ENCODE measurements around the gene DEFB124.
"Not testable (repeated sequence)": the region's sequence is repeated elsewhere in the genome, so short reads cannot be mapped to it uniquely, and the experiment has no call there.

The DEFB124 gene

DNA sequence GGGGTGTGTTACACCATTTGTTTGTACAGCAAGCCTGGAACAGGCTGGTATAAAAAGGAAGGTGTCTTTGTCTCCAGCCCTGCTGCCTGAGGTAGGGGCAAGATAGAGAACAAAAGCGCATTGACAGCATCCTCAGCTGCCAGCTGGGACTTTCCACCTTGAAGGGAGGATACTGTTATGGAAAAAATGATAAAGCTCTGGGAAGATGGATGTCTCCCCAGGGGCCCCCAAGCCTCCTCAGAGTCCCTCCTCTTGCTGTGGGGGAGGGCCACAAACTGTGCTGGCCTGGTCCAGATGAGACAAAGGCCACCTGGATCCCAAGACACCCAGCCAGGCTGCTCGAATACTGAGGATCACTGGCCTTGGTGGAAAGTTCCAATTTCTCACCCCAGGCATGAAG, 13.2 kb upstream of the DEFB124 start:
- DNase-seq (ENCODE audit: low spot score), result no peak

DNA sequence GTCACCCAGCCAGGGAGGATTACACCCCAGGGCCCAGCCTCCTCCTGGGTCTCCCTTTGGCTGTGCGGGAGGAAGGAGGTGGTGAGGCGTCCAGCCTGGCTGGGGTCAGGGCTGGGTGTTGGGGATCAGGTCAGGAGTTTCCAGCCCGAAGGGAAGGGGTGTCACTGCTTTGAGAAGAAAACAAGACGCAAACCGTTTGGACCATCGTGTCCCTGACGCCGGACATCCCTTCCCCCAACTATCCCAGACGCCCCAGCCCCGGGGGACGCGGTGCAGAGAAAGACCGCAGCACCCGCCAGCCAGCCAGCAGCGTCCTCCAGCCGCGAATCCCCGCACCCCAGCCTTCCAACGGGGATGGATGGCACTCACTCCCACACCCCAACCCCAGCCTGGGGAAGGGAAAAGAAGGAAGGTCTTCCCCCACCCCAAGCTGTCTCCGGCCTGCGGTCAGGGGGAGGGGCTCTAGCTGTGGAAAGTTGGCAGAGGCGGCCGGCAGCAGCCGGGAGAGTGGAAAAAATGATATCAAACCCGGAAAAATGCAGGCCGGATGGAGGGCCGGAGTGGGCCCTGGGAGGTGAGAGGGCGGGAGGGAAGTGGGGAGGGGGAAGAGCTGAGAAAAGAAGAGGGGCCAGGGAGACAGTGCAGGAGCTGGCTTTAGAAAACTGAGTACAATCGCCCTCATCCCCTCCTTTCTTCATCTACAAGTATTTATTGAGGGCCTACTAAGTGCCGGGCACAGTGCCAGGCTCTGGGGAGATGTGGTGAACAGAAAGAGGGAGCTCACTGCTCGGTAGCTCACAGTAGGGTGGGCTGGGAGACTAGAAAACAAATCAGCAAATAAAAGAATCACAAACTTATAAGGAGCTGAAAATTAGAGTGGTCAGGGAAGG, 10.8 kb upstream of the DEFB124 start:
- no peak for DNase-seq (ENCODE audit: low spot score)

- DNase-seq (ENCODE audit: low spot score), result no peak
Observed at GRCh38 chr20:31484001-31484400, 9.1 kb upstream of the DEFB124 start.

DNA sequence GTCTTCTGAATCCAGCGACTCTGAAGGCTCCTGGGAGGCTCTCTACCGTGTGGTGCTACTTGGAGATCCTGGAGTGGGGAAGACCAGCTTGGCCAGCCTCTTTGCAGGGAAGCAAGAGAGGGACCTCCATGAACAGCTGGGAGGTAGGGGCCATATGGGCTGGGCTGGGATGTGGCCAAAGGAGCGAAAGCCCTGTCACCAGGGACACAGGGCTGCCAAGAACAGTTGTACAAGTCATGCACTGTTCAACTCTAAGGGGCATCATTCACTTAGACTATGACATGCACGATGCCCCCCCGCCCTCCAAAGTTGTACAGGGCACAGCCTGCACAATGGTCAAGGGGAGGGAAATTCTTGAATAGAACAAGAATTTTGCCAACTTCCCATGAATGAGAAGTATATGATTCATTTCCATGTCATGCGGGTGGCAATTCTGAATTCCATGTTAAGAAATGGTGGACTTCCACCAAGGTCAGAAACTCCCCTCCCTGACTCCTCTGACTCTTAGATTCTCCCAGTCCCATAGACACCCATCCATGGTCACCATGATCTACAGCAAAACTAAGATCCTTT, 1.8 kb upstream of the DEFB124 start:
- DNase-seq (ENCODE audit: low spot score), result no peak

DNA sequence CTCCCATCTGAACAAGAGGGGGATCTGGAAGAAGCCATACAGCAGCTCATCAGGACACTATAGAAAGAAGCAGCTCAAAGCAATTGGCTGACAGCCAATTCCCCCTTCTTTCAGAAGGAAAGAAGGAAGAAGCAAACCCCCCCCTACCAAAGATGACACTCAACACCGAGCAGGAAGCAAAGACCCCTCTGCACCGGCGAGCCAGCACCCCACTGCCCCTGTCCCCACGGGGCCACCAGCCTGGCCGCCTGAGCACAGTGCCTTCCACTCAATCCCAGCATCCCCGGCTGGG, 1.3 kb upstream of the DEFB124 start:
- DNase-seq (ENCODE audit: low spot score), result no peak

DNA sequence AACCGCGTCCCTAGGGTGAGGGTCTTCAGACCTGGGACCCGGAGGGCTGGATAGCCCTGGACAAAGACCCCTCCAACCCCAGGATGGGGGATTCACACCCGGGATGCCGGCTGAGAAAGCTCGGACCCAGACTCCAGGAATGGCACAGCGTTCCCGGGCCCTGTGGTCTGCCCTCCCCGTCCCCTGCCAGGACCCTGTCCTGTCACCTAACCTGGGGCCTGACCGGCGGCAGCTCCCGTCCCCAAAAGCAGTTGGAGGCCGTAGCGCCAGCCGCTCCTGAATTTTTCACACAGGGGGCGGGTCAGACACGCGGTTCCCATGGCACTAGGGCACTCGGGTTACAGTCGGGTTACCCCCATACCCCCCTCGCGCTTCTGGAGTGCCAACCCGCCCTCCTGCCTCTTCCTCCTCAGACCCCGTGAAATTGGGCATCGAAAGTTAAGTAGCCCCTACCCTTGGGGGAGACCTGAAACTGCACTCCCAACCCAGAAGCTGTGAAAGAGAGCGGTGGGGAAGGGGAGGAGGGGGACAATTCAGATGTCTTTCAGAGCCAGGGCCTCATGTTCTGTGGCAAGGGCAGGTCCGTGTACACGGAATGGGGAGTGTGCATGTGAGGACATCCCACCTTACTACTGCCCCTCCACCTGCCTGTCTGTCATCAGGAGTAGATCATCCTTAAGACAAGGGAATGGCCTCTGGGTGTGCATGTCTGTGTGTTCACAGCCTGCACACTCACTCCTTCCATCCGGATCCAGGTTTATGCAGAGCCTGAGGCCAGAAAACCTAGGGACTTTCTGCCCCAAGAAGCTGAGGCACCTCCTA, 756 bp upstream of the DEFB124 start:
- no peak for DNase-seq (ENCODE audit: low spot score)

GRCh38 chr20:31474097-31474436, 860 bp downstream of the DEFB124 start:
- DNase-seq (ENCODE audit: low spot score), result no peak

- no peak for DNase-seq (ENCODE audit: low spot score)
Observed at GRCh38 chr20:31473331-31474096, 1.4 kb downstream of the DEFB124 start.

DNA sequence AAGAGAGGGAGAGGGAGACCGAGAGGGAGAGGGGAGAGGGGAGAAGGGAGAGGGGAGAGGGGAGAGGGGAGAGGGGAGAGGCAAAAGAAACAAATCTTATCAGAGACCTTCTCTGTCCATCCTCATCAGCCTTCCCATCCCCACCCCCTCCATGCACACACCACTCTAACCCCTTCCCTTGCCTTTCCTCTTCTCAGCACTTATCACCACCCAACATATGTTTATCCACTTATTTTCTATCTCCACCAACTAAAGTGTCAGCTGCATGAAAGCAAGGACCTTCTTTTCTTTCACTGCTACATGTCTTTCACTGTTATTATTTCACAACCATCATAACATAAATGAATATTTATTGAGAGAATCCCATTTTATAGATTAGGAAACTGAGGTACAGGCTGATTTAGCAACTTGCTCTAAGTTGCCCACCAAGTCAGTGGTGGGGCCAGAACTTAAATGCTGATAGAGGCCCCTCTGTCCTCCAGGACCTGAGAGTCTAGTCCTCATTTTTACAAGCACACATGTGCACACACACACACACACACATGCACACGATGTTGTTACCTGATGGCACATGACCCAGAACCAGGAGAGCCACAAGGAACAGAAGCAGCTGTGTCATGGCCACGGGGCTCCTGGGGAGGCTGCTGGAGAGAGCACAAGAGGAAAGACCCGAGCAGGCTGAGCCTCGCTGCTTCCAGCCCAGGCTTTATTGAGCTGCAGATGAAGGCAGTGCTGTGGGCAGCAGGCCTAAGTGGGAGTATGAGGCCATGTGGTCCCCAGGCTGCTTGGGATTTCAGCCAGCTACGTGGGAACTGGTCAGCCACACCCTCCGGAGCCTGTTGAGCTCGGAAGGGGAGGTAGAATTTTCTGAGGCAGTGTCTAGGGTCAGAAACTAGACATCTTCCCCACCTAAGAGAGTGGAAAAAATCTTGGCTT, 2.3 kb downstream of the DEFB124 start:
- no peak for DNase-seq (ENCODE audit: low spot score)

GRCh38 chr20:31470946-31471345, 4.0 kb downstream of the DEFB124 start:
- not testable (repeated sequence) for DNase-seq (ENCODE audit: low spot score)

DNA sequence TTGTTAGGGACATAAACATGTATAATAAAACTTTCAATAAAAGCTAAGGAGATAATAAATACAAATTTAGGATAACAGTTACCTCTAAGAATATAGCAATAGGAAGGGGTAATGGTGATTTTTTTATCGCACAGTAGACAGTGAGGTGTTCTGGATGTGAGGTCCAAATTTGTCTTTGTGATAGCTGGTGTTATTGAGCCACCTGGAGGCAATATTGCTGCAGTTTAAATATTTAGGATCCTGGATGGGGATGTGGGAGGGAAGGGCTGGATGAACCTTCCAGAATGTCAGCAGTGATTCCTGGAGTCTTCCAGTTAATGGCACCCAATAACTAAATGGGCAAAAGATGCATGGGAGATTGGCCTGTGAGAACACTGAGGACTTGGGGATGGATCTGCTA, 20.6 kb downstream of the DEFB124 start:
- no peak for DNase-seq (ENCODE audit: low spot score)

DNA sequence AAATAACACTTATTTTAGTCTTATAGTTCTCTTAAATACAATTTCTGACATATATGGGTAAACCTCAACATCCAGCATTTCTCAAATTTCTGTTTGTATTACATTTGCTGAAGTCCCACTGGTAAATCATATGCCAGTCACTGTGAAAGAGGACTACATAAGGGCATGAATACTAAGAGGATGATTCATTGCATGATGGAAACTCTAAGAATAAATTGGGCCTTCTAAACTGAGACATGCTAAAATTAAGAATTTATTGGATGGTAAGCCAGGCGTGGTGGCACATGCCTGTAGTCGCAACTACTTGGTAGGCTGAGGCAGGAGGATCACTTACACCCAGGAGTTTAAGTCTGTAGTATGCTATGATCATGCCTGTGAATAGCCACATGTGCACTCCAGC, 22.4 kb downstream of the DEFB124 start:
- DNase-seq (ENCODE audit: low spot score), result no peak

DNA sequence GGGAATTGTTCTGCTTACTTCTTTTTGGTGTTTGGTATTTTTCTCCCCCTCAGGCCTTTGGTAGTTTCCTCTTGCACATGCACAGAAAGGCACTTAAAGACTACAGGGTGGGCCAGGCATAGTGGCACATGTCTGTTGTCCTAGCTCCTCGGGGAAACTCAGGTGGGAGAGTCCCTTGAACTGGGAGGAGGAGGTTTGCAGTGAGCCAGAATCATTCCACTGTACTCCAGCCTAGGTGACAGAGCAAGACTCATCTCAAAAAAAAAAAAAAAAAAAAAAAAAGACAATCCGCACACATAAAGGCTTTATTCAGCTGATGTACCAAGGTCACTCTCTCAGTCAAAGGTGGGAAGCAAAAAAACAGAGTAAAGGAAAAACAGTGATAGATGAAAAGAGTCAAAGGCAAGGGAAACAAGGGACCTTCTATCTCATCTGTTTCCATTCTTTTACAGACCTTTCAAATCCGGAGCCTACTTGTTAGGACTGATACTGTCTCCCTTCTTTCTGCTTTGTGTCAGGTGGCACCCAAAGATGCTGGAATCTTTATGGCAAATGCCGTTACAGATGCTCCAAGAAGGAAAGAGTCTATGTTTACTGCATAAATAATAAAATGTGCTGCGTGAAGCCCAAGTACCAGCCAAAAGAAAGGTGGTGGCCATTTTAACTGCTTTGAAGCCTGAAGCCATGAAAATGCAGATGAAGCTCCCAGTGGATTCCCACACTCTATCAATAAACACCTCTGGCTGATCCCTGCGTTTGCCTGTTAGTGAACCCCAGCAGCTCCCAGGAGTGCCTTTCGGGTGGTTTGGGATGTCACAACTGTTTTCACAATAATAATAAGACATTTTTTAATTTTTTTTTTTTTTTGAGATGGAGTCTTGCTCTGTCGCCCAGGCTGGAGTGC, 25.2 kb downstream of the DEFB124 start:
- no peak for DNase-seq (ENCODE audit: low spot score)

DNA sequence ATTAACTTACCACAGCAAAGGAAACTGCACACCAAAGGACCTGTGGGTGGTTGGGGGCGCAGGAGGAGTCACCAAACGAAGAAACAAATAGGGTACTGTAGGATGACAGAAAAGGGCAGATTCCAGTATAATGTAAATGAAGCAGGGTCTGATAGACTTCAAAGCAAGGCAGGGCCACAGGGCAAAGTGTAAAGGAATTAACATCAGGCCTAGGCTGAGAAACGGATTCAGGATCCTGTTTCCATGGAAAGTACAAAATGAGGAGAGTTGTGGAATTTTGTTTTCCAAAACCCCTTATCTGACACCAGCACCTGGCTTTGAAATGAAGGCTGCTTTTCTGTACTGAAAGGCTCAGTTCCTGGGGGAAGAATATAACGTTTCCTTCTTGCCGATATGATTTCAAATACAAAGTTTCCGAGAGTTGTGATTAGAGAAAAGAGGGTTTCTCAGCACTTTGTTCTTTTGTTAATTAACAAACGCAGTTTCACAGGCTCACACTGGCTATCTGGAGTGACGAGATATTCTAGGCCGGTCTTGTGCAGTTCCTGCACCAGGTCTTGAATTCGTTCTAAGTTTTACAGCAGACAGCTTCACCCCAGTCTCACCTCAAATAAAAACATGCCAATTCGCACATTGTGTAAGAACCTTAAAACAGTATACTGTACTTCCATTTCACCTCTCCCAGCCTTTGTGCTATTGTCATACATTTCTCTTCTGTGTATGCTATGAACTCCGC, 28.7 kb downstream of the DEFB124 start:
- no peak for DNase-seq (ENCODE audit: low spot score)

DNA sequence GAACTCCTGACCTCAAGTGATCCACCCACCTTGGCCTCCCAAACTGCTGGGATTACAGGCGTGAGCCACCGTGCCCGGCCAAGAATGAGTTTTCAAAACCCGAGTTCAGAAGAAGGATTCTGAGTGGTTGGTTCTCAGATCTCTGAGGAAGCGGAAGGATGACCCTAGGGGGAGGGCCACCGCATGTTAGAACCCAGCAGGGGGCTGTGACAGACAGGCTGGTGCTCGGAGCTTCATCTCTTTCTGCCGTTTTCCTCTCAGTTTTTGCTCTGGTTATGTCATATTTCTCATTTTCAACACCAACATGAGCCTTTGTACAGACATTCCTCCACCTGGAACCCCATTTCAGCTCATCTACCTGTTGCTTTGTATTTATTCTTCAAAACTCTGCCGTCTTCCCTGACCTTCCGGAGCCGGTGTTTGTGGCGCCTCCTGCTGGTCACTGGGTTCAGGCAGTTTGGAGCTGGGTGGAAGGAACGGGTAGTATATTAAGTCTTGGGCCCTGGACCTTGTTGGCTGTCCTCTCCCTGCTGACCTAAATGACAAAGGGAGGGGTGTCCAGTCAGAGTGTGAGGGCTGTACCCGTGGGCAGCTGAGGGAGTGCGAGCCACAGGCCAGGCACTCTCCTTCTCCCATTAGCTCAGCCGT, 34.8 kb downstream of the DEFB124 start, which contains the start of gene DEFB123:
Gene DEFB123 (plus strand): TSS at position 621 of the 648 bp plus-strand sequence. CDS start 67 bp downstream, outside the sequence.
- no peak for DNase-seq (ENCODE audit: low spot score)

- DNase-seq (ENCODE audit: low spot score), result no peak
Observed at GRCh38 chr20:31430568-31431115, 44.3 kb downstream of the DEFB124 start.

GRCh38 chr20:31427576-31427975, 47.4 kb downstream of the DEFB124 start:
- not testable (repeated sequence) for DNase-seq (ENCODE audit: low spot score)

- not testable (repeated sequence) for DNase-seq (ENCODE audit: low spot score)
Observed at GRCh38 chr20:31426891-31427551, 47.9 kb downstream of the DEFB124 start.
